NOMO-1 (cell line): Measurements from ENCODE around the gene CPZ.
"Not testable (repeated sequence)": the region's sequence is repeated elsewhere in the genome, so short reads cannot be mapped to it uniquely, and the experiment has no call there.

Experiments
- DNase-seq, 2 experiments: peaks; one replicate each; lab custom pipeline; 2025; ENCODE audit not compliant: unreplicated experiment in 2 of 2; lab: John Stamatoyannopoulos, UW

Gene CPZ

DNA sequence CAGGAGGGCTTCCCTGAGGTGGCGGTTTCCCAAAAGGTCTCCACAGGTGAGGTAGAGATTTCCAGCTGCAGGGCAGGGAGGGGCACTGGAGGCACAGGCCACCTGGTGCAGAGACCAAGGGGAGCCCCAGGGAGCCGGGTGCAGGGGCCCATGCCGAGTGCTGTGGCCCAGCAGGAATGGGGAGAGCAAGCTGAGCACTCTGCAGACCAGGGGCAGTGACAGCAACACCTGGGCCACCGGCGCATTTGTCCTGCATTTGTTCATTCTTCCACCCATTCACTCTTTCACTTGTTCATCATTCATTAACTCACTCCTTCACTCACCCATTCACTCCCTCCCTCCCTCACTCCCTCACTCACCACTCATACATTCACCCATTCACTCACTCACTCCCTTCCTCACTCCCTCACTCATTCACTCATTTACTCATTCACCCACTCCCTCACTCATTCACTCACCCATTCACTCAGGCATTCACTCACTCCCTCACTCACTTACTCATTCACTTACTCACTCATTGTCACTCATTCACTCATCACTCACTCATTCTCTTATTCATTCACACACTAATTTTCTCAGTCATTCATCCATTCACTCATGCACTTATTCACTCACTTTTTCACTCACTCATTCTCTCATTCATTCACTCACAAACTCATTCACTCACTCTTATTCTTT, 16.3 kb downstream of the CPZ start:
- DNase-seq = no peak

DNA sequence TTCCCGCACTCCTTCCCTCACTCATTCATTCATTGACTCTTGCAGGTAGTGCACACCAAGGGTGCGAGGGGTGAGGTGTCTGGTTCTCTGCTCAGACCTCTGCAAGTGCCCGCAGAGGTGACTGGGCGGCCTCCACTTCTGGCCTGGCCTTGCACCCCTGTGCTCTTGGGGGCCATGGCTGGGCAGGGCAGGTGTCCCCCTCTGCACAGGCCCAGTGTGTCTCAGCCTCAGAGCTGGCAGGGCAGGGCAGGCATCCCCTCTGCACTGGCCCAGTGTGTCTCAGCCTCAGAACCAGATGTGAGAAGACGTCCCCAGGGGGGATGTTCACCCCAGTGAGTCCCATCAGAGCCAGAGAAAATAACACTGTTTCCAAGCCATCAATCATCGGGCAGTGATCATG, 16.8 kb downstream of the CPZ start:
- no peak for DNase-seq

DNA sequence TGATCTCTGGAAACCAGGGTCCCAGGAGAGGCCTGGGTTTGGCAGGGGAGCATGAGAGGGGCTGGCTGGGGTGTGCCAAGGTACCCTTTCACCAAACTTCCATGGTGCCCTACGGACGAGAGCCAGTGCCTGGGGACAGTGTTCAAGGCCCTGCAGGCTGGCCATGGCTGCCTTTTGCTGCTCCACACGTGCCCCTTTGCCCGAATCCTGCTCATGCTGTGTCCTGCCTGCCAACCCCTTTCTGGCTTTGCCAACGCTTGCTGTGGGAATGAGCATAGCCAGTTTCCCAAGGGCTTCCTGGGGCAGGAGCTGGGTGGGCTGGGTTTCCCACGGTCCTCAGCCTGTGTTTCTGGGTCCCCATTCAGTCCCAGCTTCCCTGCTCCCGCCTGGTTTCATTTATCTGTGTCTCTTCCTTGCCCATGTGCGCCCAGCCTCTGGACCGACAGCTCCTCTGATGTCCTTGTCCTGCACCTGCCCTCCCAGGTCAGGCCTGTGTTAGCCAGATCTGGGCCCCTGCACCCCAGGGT, 17.3 kb downstream of the CPZ start:
- DNase-seq = no peak

DNA sequence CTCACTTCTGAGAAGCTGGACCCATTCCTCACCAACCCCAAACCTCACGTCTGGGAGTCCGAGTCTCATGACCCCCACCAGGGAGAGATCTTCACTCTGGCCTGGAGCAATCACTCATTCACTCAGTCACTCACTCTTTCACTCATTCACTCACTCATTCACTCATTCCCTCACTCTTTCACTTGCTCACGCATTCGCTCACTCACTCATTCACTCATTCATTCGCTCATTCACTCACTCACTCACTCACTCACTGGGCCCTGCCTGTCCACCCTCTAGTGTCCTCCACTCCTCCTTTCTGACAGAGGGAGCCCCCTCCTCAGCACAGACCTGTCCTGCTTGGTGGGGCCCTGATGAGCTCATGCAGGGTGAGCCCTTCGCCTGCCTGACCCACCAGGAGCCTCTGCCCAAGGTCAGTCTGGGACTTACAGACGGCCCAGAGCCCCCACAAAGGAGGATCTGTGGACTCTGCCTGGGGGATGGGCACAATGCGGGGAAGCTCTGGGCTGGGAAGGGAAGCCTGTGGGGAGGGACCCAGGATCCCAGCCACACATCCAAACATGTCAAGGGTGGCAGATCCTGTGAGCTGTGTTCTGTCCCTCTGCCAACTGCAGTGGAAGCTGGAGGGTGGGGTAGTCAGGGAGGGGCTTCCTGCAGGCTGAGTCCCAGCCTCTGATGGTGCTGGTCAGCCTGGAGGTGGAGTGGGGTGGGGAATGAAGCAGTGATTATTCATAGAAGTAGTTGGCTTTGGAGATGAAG, 18.5 kb downstream of the CPZ start:
- no peak for DNase-seq

DNA sequence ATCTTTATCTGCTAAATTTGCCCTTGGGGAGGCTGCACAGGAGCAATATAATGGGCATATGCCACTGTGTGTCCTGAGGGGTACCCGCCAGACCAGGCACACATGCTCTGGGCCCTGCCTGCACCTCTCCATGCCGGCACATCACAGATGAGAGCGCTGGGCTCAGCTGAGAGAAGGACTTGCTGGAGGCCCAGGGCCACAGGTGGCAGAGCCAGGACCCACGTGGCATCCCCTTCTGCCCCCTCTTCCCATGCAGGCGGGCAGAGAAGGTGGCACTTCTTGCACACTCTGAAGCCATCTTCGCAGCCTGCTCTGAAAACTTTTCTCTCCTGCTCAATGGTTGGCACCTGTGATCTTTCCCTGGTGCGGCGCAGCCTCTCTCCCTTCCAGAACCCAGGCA, 20.1 kb downstream of the CPZ start:
- DNase-seq = no peak

DNA sequence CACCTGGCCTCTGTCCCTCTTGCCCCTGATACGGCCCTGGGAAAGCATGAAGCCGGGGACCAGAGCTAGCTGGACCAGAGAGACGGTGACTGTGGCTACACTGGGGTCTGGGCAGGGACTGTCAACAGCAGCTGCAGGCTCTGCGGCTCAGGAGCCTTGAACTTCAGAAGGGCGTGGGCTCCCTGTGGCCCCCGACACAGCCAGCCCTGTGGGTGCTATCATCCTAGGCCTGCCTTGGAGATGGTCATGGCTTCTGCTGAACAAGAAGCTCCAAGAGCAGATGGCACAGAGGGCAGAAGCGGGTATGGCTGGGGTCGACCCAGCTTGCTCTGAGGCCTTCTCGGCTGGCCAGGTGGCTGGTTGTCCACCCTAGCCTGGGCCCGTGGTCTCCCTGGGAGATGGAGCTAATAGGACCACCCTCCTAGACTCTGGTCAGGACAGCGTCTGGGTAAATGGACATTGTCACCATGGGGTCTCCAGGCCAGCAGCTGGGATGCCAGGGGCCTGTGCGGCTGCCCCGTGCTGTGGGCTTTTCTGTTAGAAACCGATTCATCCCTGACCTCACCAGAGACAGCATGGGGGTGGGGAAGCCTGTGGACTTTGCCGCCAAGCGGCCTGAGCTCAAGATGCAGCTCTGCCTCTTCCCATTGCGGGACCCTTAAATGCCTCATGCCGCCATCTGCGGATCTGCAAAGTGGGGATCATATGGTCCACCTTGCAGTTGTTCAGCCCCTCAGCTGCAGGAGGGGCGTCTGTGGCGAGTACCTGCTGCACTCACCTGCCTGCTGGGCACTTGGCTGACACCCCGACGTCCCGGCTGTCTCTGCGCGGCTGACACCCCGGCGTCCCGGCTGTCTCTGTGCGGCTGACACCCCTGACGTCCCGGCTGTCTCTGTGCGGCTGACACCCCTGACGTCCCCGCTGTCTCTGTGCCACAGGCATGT, 21.1 kb downstream of the CPZ start:
- DNase-seq = no peak

DNA sequence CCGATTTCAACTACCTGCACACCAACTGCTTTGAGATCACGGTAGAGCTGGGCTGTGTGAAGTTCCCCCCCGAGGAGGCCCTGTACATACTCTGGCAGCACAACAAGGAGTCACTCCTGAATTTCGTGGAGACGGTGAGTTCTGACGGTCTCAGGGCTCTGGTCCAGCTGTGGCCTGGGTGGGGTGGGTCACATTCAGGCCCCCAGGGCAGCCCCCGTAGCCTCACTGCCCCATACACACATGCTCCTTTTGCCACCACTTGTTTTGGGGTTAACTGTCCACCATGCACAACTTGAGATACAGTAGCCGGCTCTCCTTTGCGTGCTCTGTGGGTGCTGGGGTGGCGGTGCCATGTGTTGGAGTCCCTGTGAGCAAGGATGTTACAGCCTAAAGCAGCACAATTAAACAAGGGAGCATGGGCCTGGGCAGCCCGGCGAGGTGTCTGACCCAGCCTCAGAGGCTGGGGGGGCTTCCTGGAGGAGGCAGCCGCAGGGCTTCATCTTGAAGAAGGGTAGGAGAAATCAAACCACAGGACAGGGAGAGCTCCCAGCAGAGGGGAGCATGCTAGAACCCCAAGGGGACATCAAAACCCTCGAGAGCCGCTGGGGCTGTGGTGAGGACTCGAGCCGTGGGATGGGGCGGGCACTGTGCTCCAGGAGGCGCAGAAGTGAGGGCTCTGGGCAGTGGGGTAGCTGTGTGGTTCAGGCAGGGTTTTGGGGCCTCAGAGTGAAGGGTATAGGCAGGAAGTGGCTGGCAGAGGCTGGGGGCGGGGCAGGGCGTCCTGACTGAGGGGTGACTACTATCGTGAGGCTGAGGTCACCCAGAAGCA, 22.0 kb downstream of the CPZ start:
- no peak for DNase-seq

DNA sequence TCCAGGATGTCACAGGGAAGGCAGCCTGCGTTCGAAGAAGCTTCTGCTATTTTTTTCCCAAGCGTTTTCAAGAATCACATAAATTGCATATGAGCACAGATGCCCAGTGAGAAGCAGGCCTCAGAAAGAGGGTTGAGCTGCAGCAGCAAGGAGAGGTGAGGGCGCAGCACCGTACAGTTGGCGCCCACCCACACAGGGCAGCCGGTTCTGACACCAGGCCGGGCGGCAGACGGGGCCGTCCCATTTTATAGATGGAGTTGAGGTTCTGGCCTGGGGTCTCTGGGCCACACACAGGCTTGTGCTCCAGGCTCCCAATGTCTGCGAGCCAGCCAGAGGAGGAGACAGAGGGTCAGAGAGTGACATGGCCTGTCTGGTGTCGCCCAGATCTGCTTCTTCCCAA, 22.8 kb downstream of the CPZ start:
- DNase-seq = no peak

DNA sequence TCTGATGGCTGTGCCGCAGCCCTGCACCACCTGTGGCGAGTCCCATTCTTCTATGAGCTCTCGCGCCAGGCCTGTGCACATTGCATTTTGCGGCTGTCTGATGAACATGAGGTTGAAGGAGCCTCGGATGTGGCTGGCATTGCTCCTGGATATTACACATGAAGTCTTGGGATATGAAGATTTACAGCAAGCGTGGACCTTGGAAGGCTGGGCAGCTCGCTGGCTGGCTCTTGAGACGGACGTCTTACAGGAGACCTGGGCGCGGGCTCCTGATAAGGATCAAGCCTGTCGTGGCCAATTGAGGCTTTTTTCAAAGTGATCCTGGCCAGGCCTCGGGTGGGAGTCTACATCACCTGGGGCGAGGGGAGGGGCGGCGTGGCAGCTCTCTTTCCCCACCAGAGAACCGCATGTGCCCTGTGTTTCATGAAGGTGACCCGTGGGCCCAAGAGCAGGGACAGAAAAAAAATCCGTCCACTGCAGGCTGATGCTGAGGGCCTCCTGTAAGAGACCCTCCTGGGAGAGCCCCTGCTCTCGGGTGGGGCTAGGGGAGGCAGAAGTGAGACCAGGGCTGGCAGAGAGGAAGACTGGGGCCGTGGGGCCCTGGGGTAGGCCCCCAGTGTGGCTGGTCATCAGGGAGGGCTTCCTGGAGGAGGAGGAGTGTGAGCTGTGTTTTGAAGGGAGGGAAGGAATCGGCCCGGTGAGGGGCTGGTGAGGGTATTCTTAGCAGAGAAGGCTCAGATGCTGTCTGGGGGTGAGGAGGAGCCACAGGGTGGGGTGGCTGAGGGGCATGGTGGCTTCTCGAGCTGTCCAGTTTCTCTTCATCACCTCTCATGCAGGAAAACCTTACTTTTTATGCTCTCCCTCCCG, 23.6 kb downstream of the CPZ start:
- DNase-seq = no peak

DNA sequence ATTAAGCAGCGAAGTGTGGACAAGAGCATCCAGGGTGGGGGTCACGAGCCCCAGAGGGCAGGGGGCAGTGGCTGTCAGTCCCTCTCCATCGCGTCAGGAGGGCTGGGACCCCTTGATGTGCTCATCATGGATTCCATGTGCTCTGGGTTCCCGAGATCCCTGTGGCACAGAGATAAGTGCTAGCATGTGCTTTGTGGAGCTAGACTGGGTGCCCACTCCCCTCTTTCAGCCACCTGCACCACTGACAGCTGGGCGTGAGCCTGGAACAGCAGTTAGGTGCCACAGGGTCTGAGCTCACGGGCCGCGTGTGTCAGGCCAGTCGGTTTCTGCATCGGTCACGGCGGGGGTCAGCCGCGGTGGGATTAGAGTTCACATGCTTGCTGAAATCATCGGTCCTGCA, 24.3 kb downstream of the CPZ start:
- no peak for DNase-seq

DNA sequence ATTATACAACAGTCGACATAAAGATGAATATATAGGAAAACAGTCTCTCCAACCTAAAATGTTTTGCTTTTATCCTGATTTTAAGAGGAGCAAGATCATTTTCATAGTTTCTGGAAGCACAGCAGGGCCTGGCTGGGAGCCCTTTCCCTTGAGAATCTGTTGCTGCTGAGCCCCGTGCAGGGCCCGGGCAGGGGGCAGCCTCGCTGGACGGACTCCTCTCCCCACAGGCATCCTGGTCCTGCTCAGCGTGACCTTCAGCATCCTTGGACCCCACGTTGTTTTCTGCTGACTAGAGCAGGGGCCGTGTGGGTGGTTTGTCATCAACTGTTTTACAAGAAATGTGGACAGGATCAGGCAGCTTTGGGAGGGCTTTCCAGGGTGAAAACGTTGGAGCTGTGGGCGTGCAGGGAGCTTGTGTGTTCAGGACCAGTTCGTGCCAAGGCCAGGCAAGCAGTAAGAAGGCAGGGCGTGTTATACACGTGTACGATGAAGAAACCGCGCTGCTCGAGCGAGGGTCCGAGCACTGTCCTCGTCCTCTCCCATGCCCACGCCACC, 25.0 kb downstream of the CPZ start:
- DNase-seq = no peak

DNA sequence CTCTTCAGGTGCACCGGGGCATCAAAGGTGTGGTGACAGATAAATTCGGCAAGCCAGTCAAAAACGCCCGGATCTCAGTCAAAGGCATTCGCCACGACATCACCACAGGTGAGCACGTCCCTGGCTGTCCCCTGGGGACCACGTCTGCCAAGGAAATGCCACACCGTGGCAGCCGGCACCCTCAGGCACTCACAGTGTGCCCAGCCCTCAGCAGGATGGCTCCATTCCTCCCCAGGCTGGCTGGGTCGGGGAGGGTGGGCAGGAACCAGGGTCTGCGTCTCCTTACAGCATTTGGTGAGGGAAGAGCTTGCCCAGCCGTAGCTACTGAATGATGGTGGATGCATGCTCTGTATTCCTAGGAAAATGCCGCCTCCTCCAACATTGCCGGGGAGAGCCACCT, 25.9 kb downstream of the CPZ start:
- no peak for DNase-seq

DNA sequence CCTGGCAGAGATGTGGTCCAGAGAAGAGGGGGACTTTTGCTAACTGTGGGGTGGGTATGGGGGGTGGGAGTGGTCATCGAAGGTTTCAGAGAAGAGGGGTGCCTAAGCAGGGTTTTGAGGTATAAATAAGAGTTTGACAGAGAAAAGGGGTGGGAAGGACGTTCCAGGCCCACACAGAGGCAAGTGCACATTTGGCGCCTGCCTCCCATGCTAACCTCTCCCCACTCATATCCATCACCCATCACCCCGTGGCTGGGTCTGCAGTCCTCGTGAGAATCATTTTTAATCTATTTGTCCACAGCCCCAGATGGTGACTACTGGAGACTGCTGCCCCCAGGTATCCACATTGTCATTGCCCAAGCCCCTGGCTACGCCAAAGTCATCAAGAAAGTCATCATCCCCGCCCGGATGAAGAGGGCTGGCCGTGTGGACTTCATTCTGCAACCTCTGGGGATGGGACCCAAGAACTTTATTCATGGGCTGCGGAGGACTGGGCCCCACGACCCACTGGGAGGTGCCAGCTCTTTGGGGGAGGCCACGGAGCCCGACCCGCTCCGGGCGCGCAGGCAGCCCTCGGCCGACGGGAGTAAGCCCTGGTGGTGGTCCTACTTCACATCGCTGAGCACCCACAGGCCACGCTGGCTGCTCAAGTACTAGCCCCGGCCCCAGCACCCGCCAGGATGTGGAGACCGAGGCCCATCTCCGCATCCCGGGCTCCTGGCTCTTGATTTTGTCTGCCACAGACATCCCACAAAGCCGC, 26.6 kb downstream of the CPZ start:
- DNase-seq = no peak

DNA sequence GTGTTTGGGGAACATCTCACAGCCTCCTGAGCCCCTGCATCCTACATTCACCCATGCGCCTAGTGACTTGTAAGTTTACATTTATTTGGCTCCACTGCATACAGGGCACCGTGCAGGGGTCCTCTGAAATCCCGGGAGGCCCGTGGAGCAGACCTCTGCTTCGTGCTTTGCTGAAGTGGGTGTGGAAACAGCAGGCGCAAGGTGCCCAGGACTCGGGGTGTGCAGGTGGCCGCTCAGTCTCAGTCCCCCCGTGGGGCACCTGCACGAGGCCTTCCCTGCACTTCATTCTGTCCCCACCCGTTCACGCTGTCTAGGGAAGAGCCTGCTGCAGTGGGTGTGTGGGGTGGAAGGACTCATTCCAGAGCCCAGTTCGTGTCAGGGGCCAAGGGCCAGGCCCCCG, 28.6 kb downstream of the CPZ start:
- not testable (repeated sequence) for DNase-seq

DNA sequence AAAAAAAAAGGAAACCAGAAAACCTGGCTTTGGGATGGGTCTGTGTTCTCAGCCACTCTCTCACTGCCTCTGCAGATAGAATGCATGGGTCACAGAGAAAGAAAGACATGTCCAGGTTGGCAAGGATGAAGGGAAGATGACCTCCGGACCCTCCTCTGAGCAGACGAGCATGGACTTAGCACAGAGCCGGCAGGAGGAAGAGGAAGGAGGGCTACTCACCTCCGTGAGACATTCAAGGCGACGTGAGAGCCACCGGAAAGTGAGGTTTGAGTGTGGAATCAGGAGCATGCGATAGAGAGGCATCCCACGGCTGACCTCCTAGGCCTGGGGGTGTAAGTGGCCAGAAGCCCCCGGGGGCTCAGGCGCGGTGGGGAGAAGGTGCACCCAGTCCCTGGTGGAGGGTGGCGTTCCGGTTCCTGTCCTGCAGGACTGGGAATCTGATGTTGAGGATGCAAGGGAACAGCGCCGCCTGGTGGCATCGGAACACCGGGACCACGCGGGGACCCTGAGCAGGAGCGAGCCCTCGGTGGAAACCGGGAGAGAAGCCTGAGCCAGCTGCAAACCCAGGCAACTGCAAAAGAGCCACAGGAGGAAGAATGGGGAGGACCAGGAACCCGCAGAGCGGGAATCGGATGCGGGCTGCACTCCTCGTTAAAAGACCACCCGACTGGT, 32.2 kb downstream of the CPZ start:
- not testable (repeated sequence) for DNase-seq

DNA sequence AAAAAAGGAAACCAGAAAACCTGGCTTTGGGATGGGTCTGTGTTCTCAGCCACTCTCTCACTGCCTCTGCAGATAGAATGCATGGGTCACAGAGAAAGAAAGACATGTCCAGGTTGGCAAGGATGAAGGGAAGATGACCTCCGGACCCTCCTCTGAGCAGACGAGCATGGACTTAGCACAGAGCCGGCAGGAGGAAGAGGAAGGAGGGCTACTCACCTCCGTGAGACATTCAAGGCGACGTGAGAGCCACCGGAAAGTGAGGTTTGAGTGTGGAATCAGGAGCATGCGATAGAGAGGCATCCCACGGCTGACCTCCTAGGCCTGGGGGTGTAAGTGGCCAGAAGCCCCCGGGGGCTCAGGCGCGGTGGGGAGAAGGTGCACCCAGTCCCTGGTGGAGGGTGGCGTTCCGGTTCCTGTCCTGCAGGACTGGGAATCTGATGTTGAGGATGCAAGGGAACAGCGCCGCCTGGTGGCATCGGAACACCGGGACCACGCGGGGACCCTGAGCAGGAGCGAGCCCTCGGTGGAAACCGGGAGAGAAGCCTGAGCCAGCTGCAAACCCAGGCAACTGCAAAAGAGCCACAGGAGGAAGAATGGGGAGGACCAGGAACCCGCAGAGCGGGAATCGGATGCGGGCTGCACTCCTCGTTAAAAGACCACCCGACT, 37.8 kb downstream of the CPZ start:
- not testable (repeated sequence) for DNase-seq

DNA sequence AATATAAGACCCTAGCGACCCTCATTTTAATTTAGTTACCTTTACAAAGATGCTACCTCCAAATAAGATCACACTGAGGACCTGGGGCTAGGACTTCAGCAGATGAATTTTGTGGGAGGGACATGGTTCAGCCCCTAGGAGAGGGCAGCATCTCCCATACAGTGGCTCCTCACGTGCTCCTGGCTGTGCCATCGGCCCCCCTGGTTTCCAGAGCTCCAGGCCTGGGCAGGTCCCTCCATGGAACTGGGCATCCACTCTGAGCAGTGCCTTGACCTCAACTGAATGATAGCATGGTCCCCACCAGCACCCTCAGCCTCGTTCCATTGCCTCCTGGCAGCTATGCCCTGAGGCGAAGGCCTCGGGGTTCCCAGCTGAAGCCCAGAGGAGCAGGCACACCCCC, 39.3 kb downstream of the CPZ start:
- DNase-seq = not testable (repeated sequence)
